ENCODE data around the gene MAP3K6.

- peak; percentile 4 for TF ChIP-seq POLR2A (IDR thresholded peaks at IDR 0.05)
- TF ChIP-seq CTCF (IDR thresholded peaks at IDR 0.05): no peak
These were observed 44.1 kb downstream of the MAP3K6 start for GRCh38 chr1:27322569-27323240.
